ENCODE results near the gene PRR14L. TPM values are rescaled to one million over a fixed set of nuclear protein-coding genes. Genes with fewer than 3 reads are reported as not detected.

Gene PRR14L
- total and polyA plus RNA-seq, 2 of the 13 experiments (the other 11 are each of a cell fraction or from before 2014, with no cell fraction given): 6.6 to 16.5 TPM

GRCh38 chr22:31753005-31753633 is 3.2 kb upstream of the PRR14L start:
- Histone ChIP-seq H3K27ac (ENCODE audit: extremely low read length, insufficient read depth, low read length) (peak overlapping the region; percentile 97), H3K36me3 (replicated peaks in 1 of 2; ENCODE audit: control insufficient read depth in 1 of 2, insufficient read depth in 2 of 2, low read length in 2 of 2) (0 out of 5 replicates have a peak, but pooled peaks cover 0 to under 1% of the 10 kb centered on the region in 2 experiments), H3K9ac (ENCODE audit: insufficient read depth, low read depth, low read length) (peak overlapping the region; percentile 89), H3K9me3 (ENCODE audit: low read length) (no peaks in the 10 kb centered on the region), H4K20me1 (ENCODE audit: insufficient read depth, low read length) (no peaks in the 10 kb centered on the region), H3K4me2 (ENCODE audit: low read depth, low read length) (peak overlapping the region; percentile 93), H3K27me3 (ENCODE audit: control insufficient read depth in 1 of 2, insufficient read depth in 2 of 2, low read length in 2 of 2) (peaks cover 0 to 6% of the 10 kb centered on the region in 2 experiments; a peak in 1 of 5 replicates), H2AFZ (ENCODE audit: low read length) (peak overlapping the region; percentile 62), H3K4me1 (ENCODE audit: insufficient read depth, low read length) (peaks cover 39% of the 10 kb centered on the region), H3K4me3 (replicated peaks in 1 of 3; ENCODE audit: insufficient read depth in 1 of 3, low read depth in 2 of 3, low read length in 3 of 3) (peak overlapping the region; percentile 62 to 93 (median 76)), H3K79me2 (ENCODE audit: insufficient read depth, low read length) (peaks cover 20% of the 10 kb centered on the region)
- CTCF ChIA-PET (ENCODE audit: low intra/inter-chr PET ratio, low total read pairs): no interaction called here
- WGBS (ENCODE audit: low lambda C conversion rate): 4% methylated on average over 17 of the region's 20 CpGs
- POLR2A ChIA-PET: interaction anchor here (0.6 to 3.9 kb wide), 15 partner anchors 9 to 347 kb away, joined by 3 to 26 read pairs (median 4); partner anchors contain the start of gene PISD
- BruUV-seq (replicated peaks): TSS peak; percentile 67
- in situ Hi-C loops (cut with HindIII; ENCODE audit: extremely low pct_ligation_motif_present, low pct_unique_long_range_greater_than_20kb) (loop anchor here (10.0 kb wide), 1 partner anchor 192 kb away; the partner anchor contains the start of gene YWHAH), intact Hi-C loops (cut with micrococcal nuclease; ENCODE audit: unreplicated experiment) (loop anchor here (1.0 to 5.0 kb wide), 2 partner anchors 91 to 199 kb away; partner anchors contain the start of gene PISD)
- peak; percentile 70 for ATAC-seq
- DNase-seq (ENCODE audit: low spot score): peak; percentile 87
- peak; percentile 66 for FAIRE-seq
- TF ChIP-seq ZNF331 (CRISPR knock-in tag; IDR thresholded peaks at IDR 0.05): peak; percentile 76; the same call in 1 of the 2 replicates
- no peak for TF ChIP-seq ZNF574 (CRISPR knock-in tag; IDR thresholded peaks at IDR 0.05)
- no peak; the same call in 1 of the 2 replicates for TF ChIP-seq TARDBP (CRISPR knock-in tag; IDR thresholded peaks at IDR 0.05)
- no peak for TF ChIP-seq ZZZ3 (CRISPR knock-in tag; IDR thresholded peaks at IDR 0.05; ENCODE audit: borderline replicate concordance)
- TF ChIP-seq ZNF335 (CRISPR knock-in tag; IDR thresholded peaks at IDR 0.05): 0 out of 2 replicates have a peak, but pooled peaks have one; percentile 0
- peak; percentile 64; the same call in 1 of the 2 replicates for TF ChIP-seq SP5 (CRISPR knock-in tag; IDR thresholded peaks at IDR 0.05; ENCODE audit: borderline replicate concordance, low read depth)
- TF ChIP-seq HBP1 (CRISPR knock-in tag; IDR thresholded peaks at IDR 0.05; ENCODE audit: low read depth): peak; percentile 12; the same call in 1 of the 2 replicates
- 0 out of 2 replicates have a peak, but pooled peaks have one; percentile 10 for TF ChIP-seq FOXK1 (CRISPR knock-in tag; IDR thresholded peaks at IDR 0.05; ENCODE audit: borderline replicate concordance, low read depth)
- no peak for TF ChIP-seq PITX1 (CRISPR knock-in tag; IDR thresholded peaks at IDR 0.05)
- TF ChIP-seq HOXD1 (CRISPR knock-in tag; IDR thresholded peaks at IDR 0.05): no peak
- TF ChIP-seq TBX3 (IDR thresholded peaks at IDR 0.05; ENCODE audit: borderline replicate concordance): no peak
- no peak for TF ChIP-seq SETDB1 (CRISPR knock-in tag; IDR thresholded peaks at IDR 0.05; ENCODE audit: borderline replicate concordance)
- 0 out of 2 replicates have a peak, but pooled peaks have one; percentile 1 for TF ChIP-seq PRDM15 (CRISPR knock-in tag; IDR thresholded peaks at IDR 0.05)
- peak; percentile 23; the same call in 1 of the 2 replicates for TF ChIP-seq ZNF263 (CRISPR knock-in tag; IDR thresholded peaks at IDR 0.05)

All from HepG2 (cell line).